Brain microvascular endothelial cell (primary cell): Measurements from ENCODE around the gene SLC45A1.

ENCODE experiments used
- DNase-seq: peaks from one replicate; pipeline ENCODE4 v3.0.0-alpha.2; 2020
- H3K27ac ChIP-seq: fragments of 250-450 bp; sonication (Bioruptor Pico); 2 replicates; pipeline ENCODE4 v1.5.1; 2020; ENCODE audit warnings: mild to moderate bottlenecking, moderate library complexity
- H3K27me3 ChIP-seq: fragments of 250-450 bp; sonication (Bioruptor Pico); replicated peaks from 2 replicates; pipeline ENCODE4 v1.5.1; 2020; ENCODE audit warnings: mild to moderate bottlenecking
- H3K36me3 ChIP-seq: fragments of 250-450 bp; sonication (Bioruptor Pico); replicated peaks from 2 replicates; pipeline ENCODE4 v1.5.1; 2020; ENCODE audit warnings: mild to moderate bottlenecking
- H3K4me3 ChIP-seq: 2 replicates; pipeline ENCODE4 v1.5.1; 2011; ENCODE audit warnings: low read depth, mild to moderate bottlenecking, control low read depth, low read length, moderate library complexity
- CTCF ChIP-seq: IDR thresholded peaks from 2 replicates; pipeline ENCODE4 v1.5.1; 2011; ENCODE audit warnings: low read depth, mild to moderate bottlenecking, moderate library complexity, low read length, control low read depth, inconsistent platforms; ENCODE audit errors: missing control alignments
- in situ Hi-C: cut with HindIII; loops from 2 replicates; pipeline ENCODE4 v1.10.0; 2017; ENCODE audit warnings: low sequenced_read_pairs, low pct_ligation_motif_present

SLC45A1 gene

GRCh38 chr1:8340448-8340847 lies 22.5 kb downstream of the SLC45A1 start:
- in situ Hi-C loops = no loop called here
- TF ChIP-seq CTCF = no peak

DNA sequence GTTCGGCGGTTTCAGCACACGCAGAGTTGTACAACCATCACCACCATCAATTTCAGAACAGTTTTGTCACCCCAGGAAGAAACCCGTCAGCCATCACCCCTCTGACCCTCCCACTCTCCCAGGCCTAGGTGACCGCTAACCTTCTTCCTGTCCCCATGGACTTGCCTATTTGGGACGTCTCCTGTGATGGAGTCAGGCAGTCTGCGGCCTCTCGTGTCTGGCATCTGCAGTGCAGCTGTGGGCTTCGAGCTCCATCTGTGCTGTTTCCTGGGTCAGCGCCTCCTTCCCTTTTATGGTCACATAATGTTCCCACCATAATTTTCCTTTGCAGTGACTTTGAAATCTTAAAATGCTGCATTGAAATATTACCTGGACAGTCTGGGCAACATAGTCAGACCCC lies 24.4 kb downstream of the SLC45A1 start:
- no peaks in the 10 kb centered on the region for H3K27me3 ChIP-seq
- peak; percentile 44 for DNase-seq
- H3K36me3 ChIP-seq = no peaks in the 10 kb centered on the region
- H3K4me3 ChIP-seq = no peak overlapping the region
- H3K27ac ChIP-seq = peak overlapping the region; percentile 94
- peak; percentile 39 for TF ChIP-seq CTCF
- in situ Hi-C loops = no loop called here

More at GRCh38 chr1:8340448-8340847, 22.5 kb downstream of the SLC45A1 start:
- no peaks in the 10 kb centered on the region for H3K36me3 ChIP-seq
- no peak for DNase-seq
- no peaks in the 10 kb centered on the region for H3K27me3 ChIP-seq
- no peak overlapping the region for H3K27ac ChIP-seq
- H3K4me3 ChIP-seq = no peak overlapping the region

DNA sequence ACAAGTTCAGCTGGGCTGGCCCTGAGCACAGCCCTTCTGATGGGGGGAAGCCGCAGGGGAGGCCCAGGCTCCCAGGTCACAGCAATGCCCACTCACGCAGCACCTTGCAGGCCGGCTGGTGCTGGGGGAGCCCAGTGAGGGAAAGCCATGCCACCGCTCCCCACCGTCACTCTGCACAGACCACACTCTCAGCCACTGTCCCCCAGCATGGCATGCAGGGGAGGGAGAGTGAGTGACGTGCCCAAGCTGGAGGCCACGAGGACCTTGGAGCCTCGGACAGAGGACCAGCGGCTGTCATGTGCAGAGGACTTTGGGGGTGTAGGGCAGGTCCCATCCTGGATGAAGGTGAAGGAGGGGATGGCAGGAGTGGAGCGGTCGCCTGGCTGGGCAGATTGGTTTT lies 25.1 kb downstream of the SLC45A1 start:
- in situ Hi-C loops = no loop called here
- no peak for TF ChIP-seq CTCF
- H3K4me3 ChIP-seq = no peak overlapping the region
- peak overlapping the region; percentile 94 for H3K27ac ChIP-seq
- no peaks in the 10 kb centered on the region for H3K27me3 ChIP-seq
- no peak for DNase-seq
- H3K36me3 ChIP-seq = no peaks in the 10 kb centered on the region

- H3K4me3 ChIP-seq = peak overlapping the region; percentile 35
- H3K36me3 ChIP-seq = no peaks in the 10 kb centered on the region
- TF ChIP-seq CTCF = no peak
- peak; percentile 94 for DNase-seq
- peak overlapping the region; percentile 94 for H3K27ac ChIP-seq
- H3K27me3 ChIP-seq = no peaks in the 10 kb centered on the region
- in situ Hi-C loops = no loop called here
Observed at GRCh38 chr1:8343464-8344001, 25.6 kb downstream of the SLC45A1 start.

DNA sequence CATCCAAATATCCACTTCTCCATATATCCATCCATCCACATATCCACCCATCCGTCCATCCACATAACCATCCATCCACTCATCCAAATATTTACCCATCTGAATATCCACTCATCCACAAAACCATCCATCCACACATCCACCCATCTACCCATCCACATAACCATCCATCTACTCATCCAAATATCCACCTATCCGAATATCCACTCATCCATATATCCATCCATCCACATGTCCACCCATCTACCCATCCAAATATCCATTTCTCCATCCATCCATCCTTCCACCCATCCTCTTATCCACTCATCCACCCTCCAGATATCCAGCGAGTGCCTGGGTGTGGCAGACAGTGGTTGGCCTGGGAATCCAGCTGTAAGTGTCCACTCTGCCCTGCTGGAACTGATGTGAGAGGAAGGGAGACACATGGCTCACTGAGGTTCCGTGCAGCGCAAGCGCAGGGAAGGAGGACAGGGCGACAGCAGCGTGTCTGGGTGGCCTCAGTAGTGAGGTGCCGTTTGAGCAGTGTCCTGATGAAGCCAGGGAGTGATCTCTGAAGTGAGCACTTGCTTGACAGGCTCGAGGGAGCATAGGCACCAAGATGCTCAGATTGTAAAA lies 27.1 kb downstream of the SLC45A1 start:
- Histone ChIP-seq H3K4me3 (no peak overlapping the region), H3K36me3 (no peaks in the 10 kb centered on the region), H3K27me3 (no peaks in the 10 kb centered on the region), H3K27ac (no peak overlapping the region)
- no peak for DNase-seq
- TF ChIP-seq CTCF = no peak
- in situ Hi-C loops = no loop called here
